BE2C (cell line): ENCODE measurements around the gene PRRC2B.

Experiments used
- DNase-seq: peaks from one replicate; pipeline ENCODE4 v3.0.0-alpha.2; 2020
- H3K27me3 ChIP-seq: fragments of 250-450 bp; sonication (Bioruptor Pico); 2 replicates; pipeline ENCODE4 v1.5.1; 2020; ENCODE audit warnings: mild to moderate bottlenecking
- H3K36me3 ChIP-seq: fragments of 250-450 bp; sonication (Bioruptor Pico); 2 replicates; pipeline ENCODE4 v1.5.1; 2020; ENCODE audit warnings: mild to moderate bottlenecking
- H3K4me1 ChIP-seq: fragments of 250-450 bp; sonication (Bioruptor Pico); 2 replicates; pipeline ENCODE4 v1.5.1; 2020
- H3K4me3 ChIP-seq: 2 replicates; pipeline ENCODE4 v1.5.1; 2011; ENCODE audit warnings: low read depth, low read length
- H3K9me3 ChIP-seq: fragments of 250-450 bp; sonication (Bioruptor Pico); 2 replicates; pipeline ENCODE4 v1.5.1; 2020
- TF ChIP-seq, protein P1 (sequence below): IDR thresholded peaks from 2 replicates; pipeline ENCODE4 v1.5.1; 2012; ENCODE audit warnings: mild to moderate bottlenecking, low read depth, low read length

PRRC2B gene

DNA sequence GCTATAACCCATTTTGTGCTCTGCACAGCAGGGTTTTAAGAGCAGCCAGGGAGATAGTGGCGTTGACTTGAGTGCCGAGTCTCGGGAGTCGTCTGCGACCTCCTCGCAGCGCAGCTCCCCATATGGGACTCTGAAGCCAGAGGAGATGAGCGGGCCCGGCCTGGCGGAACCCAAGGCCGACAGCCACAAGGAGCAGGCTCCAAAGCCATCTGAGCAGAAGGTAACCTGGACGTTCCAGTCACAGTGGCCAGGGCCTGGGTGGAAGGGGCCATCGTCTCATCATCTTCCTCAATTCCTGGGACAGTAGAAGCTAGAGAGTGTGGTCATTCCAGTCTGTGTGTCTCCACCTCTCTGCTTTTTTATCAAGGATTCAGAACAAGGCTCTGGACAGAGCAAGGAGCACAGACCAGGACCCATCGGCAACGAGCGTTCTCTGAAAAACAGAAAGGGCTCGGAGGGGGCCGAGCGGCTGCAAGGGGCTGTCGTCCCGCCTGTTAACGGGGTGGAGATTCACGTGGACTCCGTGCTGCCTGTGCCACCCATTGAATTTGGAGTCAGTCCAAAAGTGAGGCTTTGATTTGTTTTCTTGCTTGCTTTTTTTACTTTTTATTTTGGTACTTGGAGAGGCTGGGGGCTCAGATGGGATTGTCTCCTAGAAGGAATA, 88.6 kb downstream of the PRRC2B start:
- Histone ChIP-seq H3K9me3 (no peaks in the 10 kb centered on the region), H3K27me3 (no peaks in the 10 kb centered on the region), H3K4me3 (no peak overlapping the region), H3K4me1 (no peaks in the 10 kb centered on the region), H3K36me3 (peaks cover 96% of the 10 kb centered on the region)
- TF ChIP-seq, protein P1, sequence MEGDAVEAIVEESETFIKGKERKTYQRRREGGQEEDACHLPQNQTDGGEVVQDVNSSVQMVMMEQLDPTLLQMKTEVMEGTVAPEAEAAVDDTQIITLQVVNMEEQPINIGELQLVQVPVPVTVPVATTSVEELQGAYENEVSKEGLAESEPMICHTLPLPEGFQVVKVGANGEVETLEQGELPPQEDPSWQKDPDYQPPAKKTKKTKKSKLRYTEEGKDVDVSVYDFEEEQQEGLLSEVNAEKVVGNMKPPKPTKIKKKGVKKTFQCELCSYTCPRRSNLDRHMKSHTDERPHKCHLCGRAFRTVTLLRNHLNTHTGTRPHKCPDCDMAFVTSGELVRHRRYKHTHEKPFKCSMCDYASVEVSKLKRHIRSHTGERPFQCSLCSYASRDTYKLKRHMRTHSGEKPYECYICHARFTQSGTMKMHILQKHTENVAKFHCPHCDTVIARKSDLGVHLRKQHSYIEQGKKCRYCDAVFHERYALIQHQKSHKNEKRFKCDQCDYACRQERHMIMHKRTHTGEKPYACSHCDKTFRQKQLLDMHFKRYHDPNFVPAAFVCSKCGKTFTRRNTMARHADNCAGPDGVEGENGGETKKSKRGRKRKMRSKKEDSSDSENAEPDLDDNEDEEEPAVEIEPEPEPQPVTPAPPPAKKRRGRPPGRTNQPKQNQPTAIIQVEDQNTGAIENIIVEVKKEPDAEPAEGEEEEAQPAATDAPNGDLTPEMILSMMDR = no peak
- DNase-seq = no peak

GRCh38 chr9:131483319-131484050, 89.6 kb downstream of the PRRC2B start:
- Histone ChIP-seq H3K36me3 (peaks cover 97% of the 10 kb centered on the region), H3K4me1 (no peaks in the 10 kb centered on the region), H3K4me3 (no peak overlapping the region), H3K27me3 (no peaks in the 10 kb centered on the region), H3K9me3 (no peaks in the 10 kb centered on the region)
- TF ChIP-seq, protein P1 = no peak
- DNase-seq = no peak

GRCh38 chr9:131484051-131484445, 90.2 kb downstream of the PRRC2B start:
- H3K9me3 ChIP-seq = no peaks in the 10 kb centered on the region
- DNase-seq = no peak
- TF ChIP-seq, protein P1 = no peak
- no peaks in the 10 kb centered on the region for H3K4me1 ChIP-seq
- no peaks in the 10 kb centered on the region for H3K27me3 ChIP-seq
- H3K36me3 ChIP-seq = peaks cover 97% of the 10 kb centered on the region
- H3K4me3 ChIP-seq = no peak overlapping the region

DNA sequence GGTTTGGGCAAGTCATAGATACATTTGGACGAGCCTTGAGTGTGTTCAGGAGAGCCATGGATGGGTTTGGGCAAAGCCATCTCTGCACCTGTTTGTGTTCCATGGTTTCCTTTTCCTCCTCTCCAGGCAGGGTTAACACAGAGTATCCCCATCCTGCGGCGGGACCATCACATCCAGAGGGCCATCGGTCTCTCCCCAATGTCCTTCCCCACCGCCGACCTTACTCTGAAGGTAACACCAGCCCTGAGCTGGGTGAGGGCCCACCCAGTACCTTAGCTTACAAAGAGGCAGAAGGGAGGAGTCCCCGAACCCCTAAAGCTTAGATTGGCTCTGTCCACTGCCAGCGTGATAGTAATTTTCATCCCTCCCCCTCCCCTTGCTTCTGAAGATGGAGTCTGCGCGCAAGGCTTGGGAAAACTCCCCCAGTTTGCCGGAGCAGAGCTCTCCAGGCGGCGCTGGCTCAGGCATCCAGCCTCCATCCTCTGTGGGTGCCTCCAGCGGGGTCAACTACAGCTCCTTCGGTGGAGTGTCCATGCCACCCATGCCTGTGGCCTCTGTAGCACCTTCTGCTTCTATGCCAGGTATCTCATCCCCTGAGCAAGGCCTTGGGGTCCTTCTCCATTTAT, 90.8 kb downstream of the PRRC2B start:
- Histone ChIP-seq H3K27me3 (no peaks in the 10 kb centered on the region), H3K4me1 (no peaks in the 10 kb centered on the region), H3K9me3 (no peaks in the 10 kb centered on the region), H3K36me3 (peaks cover 97% of the 10 kb centered on the region), H3K4me3 (no peak overlapping the region)
- no peak for DNase-seq
- TF ChIP-seq, protein P1 = no peak

- no peak for DNase-seq
- Histone ChIP-seq H3K9me3 (no peaks in the 10 kb centered on the region), H3K4me3 (no peak overlapping the region), H3K36me3 (peaks cover 97% of the 10 kb centered on the region), H3K4me1 (no peaks in the 10 kb centered on the region), H3K27me3 (no peaks in the 10 kb centered on the region)
- TF ChIP-seq, protein P1 = no peak
Observed at GRCh38 chr9:131485206-131485605, 91.3 kb downstream of the PRRC2B start.
